GM12878 (cell line): Measurements from ENCODE around the gene TPM4.
"Not testable (repeated sequence)": the region's sequence is repeated elsewhere in the genome, so short reads cannot be mapped to it uniquely, and the experiment has no call there.

Source experiments
- CEBPB ChIP-seq, 2 experiments: fragments of 150-350 bp in 1 of 2; IDR thresholded peaks; 2 replicates each; pipeline ENCODE4 v1.6.1; 2012 to 2014; ENCODE audit warnings: low read depth in 2 of 2, low read length in 2 of 2, borderline replicate concordance in 1 of 2, inconsistent platforms in 1 of 2
- CREB1 ChIP-seq: IDR thresholded peaks from 2 replicates; pipeline ENCODE4 v1.6.1; 2012; ENCODE audit warnings: low read depth, mild to moderate bottlenecking, inconsistent platforms
- EP300 ChIP-seq, 2 experiments: fragments of 150-350 bp in 1 of 2; IDR thresholded peaks; 2 replicates each; pipeline ENCODE4 v1.6.1; 2011 to 2012; ENCODE audit warnings: low read depth in 2 of 2, low read length in 2 of 2, borderline replicate concordance in 1 of 2, improper control_type of control experiment in 1 of 2, inconsistent platforms in 1 of 2; ENCODE audit not compliant: control insufficient read depth in 1 of 2
- FOS ChIP-seq: IDR thresholded peaks from 3 replicates; pipeline ENCODE4 v1.6.1; 2011; ENCODE audit warnings: borderline replicate concordance; ENCODE audit not compliant: insufficient read length; ENCODE audit errors: extremely low read depth
- TF ChIP-seq, protein P1 (sequence below), 3 experiments: IDR thresholded peaks in 2 of 3; conservative IDR thresholded peaks in 1 of 3; 2 replicates each; pipeline ENCODE4 v1.5.1; 2011; ENCODE audit warnings: low read depth in 3 of 3, low read length in 3 of 3, mild to moderate bottlenecking in 3 of 3, control low read depth in 2 of 3, moderate library complexity in 2 of 3, inconsistent platforms in 1 of 3, mixed read lengths in 1 of 3; ENCODE audit not compliant: control insufficient read depth in 2 of 3, insufficient read depth in 1 of 3; ENCODE audit errors: extremely low read depth in 1 of 3

DNA sequence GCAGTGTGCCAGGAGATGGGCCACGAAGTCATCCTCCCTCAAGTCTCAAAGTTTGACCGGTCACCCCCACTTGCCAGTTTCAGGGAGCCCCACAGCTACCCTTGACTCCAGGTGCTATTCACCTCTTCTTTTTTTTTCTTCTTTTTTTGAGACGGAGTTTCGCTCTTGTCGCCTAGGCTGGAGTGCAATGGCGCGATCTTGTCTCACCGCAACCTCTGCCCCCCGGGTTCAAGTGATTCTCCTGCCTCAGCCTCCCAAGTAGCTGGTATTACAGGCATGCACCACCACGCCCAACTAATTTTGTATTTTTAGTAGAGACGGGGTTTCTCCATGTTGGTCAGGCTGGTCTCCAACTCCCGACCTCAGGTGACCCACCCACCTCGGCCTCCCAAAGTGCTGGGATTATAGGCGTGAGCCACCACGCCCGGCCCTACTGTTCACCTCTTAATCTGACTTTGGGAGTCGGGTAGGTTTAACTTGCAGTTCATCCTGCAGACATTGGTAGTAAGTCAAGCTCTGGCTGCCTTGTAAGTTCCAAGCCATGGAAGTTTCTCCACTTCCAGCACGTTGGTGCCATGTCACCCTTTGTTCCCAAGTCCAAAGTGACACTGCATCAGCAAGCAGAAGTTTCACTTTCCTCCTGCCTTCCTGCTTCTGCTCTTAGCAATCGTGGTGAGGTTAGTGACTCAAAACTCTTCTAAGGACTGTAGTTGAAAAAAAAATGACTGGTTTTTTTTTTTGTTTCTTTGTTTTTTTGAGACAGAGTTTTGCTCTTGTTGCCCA, 43.0 kb downstream of the TPM4 start:
- TF ChIP-seq, protein P1, sequence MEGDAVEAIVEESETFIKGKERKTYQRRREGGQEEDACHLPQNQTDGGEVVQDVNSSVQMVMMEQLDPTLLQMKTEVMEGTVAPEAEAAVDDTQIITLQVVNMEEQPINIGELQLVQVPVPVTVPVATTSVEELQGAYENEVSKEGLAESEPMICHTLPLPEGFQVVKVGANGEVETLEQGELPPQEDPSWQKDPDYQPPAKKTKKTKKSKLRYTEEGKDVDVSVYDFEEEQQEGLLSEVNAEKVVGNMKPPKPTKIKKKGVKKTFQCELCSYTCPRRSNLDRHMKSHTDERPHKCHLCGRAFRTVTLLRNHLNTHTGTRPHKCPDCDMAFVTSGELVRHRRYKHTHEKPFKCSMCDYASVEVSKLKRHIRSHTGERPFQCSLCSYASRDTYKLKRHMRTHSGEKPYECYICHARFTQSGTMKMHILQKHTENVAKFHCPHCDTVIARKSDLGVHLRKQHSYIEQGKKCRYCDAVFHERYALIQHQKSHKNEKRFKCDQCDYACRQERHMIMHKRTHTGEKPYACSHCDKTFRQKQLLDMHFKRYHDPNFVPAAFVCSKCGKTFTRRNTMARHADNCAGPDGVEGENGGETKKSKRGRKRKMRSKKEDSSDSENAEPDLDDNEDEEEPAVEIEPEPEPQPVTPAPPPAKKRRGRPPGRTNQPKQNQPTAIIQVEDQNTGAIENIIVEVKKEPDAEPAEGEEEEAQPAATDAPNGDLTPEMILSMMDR (IDR thresholded peaks at IDR 0.05 in 2 of 3, conservative IDR thresholded peaks at IDR 0.05 in 1 of 3; ENCODE audit: control insufficient read depth in 2 of 3, extremely low read depth in 1 of 3, insufficient read depth in 1 of 3, low read depth in 3 of 3, low read length in 3 of 3): not testable (repeated sequence)
- TF ChIP-seq CEBPB (IDR thresholded peaks at IDR 0.05; ENCODE audit: borderline replicate concordance in 1 of 2, low read depth in 2 of 2, low read length in 2 of 2); FOS; CREB1: not testable (repeated sequence)
- peak; percentile 82 to 85; a peak in 3 of 4 replicates for TF ChIP-seq EP300 (IDR thresholded peaks at IDR 0.05; ENCODE audit: borderline replicate concordance in 1 of 2, control insufficient read depth in 1 of 2, low read depth in 2 of 2, low read length in 2 of 2)
